GM21528 (cell line): Measurements from ENCODE around the gene CYBC1.

Source experiments
- ATAC-seq: cut with Tn5 transposase; IDR thresholded peaks from one replicate; pipeline ENCODE4 v1.9.1; 2021; ENCODE audit warnings: mild to moderate bottlenecking, moderate library complexity; ENCODE audit not compliant: unreplicated experiment, low FRiP score

The CYBC1 gene

GRCh38 chr17:82436601-82437324 lies 13.8 kb downstream of the CYBC1 start:
- no peak for ATAC-seq

- no peak for ATAC-seq
These were observed 14.7 kb downstream of the CYBC1 start for GRCh38 chr17:82435601-82436583.

DNA sequence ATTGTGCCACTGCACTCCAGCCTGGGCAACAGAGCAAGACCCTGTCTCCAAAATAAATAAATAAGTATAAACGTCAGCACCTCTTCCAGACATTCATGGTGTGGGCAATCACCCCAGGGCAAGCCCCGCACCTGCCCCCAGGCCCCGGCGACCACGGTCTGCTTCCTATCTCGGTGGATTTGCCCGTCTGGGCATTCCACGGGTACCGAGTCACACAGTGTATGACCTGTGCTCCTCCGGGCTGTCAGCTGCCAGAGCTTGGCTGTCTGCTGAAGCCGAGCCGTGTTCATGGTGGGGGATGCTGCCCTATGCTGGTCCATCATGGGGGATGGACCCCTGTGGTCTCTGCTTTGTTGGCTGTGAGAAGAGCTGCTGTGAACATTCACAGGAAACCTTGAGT lies 15.4 kb downstream of the CYBC1 start:
- ATAC-seq, result no peak

GRCh38 chr17:82434216-82434565 lies 16.4 kb downstream of the CYBC1 start:
- ATAC-seq, result no peak

- ATAC-seq, result no peak
These were observed 16.9 kb downstream of the CYBC1 start for GRCh38 chr17:82433560-82434215.

DNA sequence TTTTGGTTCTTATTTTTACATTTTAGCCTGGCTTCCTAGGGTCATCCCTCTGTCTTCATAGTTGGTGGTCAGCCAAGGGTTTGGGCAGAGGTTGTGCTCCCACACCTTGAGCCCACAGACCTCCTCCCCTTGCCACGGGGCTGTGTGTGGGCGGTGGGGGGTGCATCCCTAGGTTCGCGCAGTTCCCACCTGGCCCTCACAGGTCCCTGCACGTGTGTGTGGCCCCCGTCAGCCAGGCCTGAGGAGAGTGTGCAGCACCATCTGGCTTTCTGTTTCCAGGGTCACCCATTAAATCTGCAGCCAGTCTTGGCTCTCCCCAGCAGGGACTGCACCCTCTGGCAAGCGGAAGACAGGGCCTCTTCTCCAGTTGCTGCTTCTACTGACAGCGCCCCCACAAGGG lies 18.5 kb downstream of the CYBC1 start:
- no peak for ATAC-seq

DNA sequence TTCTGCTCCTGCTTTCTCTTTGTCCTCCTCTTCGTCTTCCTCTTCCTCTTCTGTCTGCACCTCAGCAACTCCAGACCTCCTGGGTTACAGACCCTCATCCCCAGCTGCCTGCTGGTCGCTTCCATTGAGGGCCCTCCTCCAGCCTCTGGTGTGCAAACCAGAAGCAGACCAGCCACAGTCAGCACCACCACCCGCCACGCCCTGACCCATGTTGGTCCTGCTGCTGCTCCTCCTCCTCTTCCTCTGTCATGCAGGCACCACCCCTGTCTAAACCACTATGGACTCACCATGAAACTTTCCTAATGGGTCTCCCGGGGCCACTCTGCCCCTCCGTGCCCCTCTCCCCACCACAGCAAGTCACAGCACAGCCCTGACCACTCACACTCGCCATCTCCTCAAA lies 20.7 kb downstream of the CYBC1 start:
- ATAC-seq, result no peak

DNA sequence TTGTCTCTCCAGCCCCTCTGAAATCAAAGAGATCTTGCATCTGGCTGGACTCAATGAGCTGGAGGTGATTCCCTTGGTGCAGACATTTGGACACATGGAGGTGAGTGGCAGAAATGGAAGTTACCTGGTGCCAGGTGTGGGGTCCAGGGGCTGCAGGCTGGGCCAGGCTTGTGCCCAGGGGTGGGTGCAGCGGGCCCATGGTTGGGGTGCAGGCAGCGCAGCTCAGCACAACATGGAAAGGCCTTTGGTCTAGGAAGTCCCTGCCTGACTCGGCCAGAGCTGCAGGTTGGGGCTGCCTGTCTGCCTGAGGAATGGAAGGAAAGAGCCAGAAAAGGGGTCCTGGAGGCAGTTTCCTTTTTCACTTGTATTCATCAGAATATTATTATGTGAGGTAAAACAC lies 22.0 kb downstream of the CYBC1 start:
- ATAC-seq, result no peak

GRCh38 chr17:82424863-82425159 lies 25.7 kb downstream of the CYBC1 start:
- no peak for ATAC-seq

DNA sequence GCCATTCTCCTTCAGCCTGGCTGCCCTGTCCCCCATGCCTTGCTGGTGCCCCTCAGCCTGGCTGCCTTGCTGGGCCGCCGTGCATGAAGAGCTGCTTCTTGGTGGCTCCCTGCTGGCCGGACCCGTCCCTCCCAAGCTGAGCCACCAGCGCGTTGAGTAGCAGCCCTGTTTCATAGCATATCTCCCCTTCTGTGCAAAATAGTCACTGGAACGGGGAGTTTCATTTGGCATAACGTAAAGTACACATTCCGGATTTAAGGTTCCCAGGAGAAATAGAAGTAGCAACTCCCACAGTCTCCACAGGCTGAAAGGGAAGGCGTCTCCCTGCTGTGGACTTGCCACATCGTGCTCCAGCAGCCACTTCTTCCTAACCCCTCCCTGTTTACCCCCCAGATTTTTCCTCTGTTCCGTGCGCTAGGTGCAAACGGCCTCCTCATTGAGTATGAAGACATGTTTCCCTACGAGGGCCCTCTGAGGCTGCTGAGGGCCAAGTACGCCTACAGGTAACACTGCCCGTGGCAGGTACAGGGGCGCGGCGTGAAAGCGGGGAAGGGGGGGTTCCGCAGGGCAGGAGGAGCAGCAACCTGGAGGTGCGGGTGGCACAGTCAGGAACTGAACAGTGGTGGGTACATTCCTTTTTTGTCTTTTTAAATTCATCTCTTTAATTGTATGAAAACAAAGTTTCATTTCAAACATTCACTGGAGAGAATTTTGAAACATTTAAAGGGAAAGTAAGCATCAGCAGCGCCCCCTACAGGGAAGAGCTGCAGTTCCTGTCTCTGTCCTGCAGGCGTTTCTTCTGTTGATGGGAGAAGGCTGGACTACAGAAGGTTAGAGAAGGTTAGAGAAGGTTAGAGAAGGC lies 26.3 kb downstream of the CYBC1 start:
- no peak for ATAC-seq

DNA sequence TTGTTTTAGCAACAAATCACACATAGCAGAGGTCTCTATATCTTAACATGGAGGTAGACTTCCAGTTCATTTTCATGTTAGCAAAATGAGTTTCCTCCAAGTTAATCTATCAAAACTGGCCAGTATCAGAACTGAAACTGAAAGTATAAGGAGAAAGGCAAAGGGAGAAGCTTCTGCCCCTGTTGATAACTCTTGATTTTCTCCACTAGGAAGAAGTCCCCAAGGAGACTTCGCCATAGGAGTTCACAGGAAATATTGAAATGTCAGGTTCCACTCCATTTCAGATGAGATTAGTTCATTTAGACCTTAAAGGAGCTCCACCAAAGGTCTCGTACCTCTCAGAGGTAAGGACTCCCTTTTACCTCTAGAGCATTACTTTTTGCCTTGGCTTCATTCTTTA lies 31.0 kb downstream of the CYBC1 start:
- no peak for ATAC-seq

DNA sequence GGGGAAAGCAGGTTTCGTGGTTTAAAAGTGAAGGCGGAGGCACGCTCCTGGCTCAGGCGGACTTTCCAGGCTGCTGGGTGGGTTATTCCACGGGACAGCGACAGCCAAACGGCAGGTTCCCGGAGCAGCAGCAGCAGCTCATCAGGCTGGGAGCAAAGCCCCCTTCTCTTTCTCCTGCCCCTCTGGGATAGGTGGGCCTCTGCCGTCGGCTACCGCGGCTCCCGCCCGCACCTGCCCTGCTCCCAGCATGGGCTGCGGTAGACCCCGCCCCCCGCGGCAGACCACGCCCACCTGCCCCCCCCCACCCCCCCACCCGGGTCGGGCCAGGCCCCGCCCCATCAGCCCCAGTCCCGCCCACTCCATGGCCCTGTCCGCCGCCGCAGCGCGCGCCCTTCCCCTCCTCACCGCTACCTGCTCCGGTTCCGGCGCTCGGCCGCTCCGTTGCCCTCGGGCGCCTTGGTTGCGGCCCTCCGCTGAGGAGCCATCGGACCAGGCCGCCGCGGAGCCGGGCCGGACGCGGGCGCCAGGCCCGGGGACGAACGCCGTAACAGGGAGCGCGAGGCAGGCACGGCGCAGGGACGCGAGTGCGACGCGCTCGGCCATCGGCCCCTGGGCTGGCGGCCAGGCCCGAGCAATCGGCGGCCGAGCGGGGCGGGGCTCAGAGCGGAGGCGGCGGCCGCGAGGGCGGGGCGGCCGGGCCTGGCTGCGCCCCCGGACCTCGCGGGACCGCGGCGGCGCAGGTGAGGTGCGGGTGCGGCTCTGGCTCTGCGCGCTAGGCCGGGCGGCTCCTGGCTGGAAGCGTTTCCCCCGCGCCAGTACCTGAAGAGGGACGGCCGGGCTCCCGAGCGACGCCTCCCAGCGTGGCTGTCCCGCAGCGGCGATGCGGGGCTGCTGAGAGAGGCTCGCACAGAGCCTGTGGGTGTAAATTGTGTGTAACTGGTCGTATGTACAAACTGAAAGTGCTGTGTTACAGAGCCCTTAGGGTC lies 32.3 kb downstream of the CYBC1 start, which contains the start of the genes HEXD and OGFOD3:
Gene HEXD (plus strand): TSS at position 347 of the 986 bp plus-strand sequence. CDS start 1,453 bp downstream, outside the sequence.
Gene OGFOD3 (minus strand): TSS at position 586 of the 986 bp plus-strand sequence. CDS start 101 bp downstream, at position 485.
- peak; percentile 83 for ATAC-seq

- no peak for ATAC-seq
These were observed 33.8 kb downstream of the CYBC1 start for GRCh38 chr17:82416771-82417170.

GRCh38 chr17:82416264-82416663 lies 34.3 kb downstream of the CYBC1 start:
- no peak for ATAC-seq

GRCh38 chr17:82415786-82416185 lies 34.8 kb downstream of the CYBC1 start:
- no peak for ATAC-seq

DNA sequence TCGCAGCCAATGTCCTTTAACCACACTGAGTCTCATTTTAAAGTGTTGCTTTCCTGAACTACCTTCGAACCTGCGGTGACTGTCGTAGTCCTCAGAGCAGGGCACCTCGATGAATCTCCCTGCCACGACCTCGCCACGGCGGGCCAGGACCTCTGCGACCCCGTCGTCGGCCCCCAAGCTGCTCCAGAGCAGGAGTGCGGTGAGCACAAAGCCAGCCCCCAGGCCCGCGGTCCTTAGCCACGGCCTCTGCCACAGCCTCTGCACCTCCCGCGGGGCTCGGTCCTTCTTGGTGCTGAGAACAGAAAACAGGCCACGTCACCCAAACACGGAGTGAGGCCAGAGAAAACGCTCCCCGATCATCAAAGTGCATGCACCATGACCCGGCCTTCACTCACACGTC lies 35.2 kb downstream of the CYBC1 start:
- no peak for ATAC-seq

GRCh38 chr17:82414548-82415281 lies 35.8 kb downstream of the CYBC1 start:
- ATAC-seq, result no peak
